ENCODE data around the gene TLR1.
A peak's percentile ranks its signal among the peaks of the same experiment; 100 is the strongest.

TLR1 gene

GRCh38 chr4:38804654-38805295 lies at the start of gene TLR1:
Gene TLR1, minus strand, starts transcription at chr4:38804791. Its CDS starts 5,960 bp downstream, at chr4:38798831.
- peak within 1 kb of the TSS; percentile 12 for H3K4me3 ChIP-seq (ENCODE audit: low read depth, low read length)
- TF ChIP-seq, protein P1, sequence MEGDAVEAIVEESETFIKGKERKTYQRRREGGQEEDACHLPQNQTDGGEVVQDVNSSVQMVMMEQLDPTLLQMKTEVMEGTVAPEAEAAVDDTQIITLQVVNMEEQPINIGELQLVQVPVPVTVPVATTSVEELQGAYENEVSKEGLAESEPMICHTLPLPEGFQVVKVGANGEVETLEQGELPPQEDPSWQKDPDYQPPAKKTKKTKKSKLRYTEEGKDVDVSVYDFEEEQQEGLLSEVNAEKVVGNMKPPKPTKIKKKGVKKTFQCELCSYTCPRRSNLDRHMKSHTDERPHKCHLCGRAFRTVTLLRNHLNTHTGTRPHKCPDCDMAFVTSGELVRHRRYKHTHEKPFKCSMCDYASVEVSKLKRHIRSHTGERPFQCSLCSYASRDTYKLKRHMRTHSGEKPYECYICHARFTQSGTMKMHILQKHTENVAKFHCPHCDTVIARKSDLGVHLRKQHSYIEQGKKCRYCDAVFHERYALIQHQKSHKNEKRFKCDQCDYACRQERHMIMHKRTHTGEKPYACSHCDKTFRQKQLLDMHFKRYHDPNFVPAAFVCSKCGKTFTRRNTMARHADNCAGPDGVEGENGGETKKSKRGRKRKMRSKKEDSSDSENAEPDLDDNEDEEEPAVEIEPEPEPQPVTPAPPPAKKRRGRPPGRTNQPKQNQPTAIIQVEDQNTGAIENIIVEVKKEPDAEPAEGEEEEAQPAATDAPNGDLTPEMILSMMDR (IDR thresholded peaks at IDR 0.05; ENCODE audit: borderline replicate concordance, insufficient read depth, low read depth, low read length) = peak; percentile 21; the same call in 1 of the 2 replicates

DNA sequence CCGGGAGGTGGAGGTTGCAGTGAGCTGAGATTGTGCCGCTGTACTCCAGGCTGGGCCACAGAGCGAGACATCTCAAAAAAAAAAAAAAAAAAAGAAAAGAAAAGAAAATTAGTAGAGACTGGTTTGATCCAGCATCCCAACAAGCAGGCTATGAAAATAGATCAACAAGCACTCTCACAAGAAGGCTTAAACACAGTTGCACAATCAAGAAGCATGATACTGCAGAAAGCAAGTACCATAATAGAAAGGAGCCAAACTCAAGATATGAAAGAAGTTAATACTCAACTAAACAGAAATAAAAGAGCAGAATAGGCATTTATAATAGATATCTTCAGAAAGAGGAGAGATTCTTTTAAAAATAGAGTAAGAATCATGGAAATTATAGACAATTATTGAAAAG lies 41.4 kb upstream of the TLR1 start:
- H3K4me3 ChIP-seq (ENCODE audit: low read depth, low read length) = no peak overlapping the region
- TF ChIP-seq, protein P1 (IDR thresholded peaks at IDR 0.05; ENCODE audit: borderline replicate concordance, insufficient read depth, low read depth, low read length) = no peak

- H3K4me3 ChIP-seq (ENCODE audit: low read depth, low read length) = no peak overlapping the region
- TF ChIP-seq, protein P1 (IDR thresholded peaks at IDR 0.05; ENCODE audit: borderline replicate concordance, insufficient read depth, low read depth, low read length) = no peak
Observed at GRCh38 chr4:38842994-38843393, 38.4 kb upstream of the TLR1 start.

DNA sequence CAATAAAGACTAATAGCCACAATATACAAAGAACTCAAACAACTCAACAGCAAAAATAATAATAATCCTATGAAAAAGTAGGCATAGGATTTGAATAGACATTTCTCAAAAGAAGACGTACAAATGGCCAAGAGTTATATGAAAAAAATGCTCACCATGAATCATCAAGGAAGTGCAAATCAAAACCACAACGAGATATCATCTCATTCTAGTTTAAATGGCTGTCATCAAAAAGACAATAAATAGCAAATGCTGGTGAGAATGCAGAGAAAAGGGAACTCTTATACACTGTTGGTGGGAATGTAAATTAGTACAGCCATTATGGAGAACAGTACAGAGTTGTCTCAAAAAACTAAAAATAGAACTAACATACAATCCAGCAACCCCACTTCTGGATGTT lies 33.3 kb upstream of the TLR1 start:
- H3K4me3 ChIP-seq (ENCODE audit: low read depth, low read length) = no peak overlapping the region
- TF ChIP-seq, protein P1 (IDR thresholded peaks at IDR 0.05; ENCODE audit: borderline replicate concordance, insufficient read depth, low read depth, low read length) = no peak

- H3K4me3 ChIP-seq (ENCODE audit: low read depth, low read length) = no peak overlapping the region
- TF ChIP-seq, protein P1 (IDR thresholded peaks at IDR 0.05; ENCODE audit: borderline replicate concordance, insufficient read depth, low read depth, low read length) = no peak
Observed at GRCh38 chr4:38837334-38837733, 32.7 kb upstream of the TLR1 start.

DNA sequence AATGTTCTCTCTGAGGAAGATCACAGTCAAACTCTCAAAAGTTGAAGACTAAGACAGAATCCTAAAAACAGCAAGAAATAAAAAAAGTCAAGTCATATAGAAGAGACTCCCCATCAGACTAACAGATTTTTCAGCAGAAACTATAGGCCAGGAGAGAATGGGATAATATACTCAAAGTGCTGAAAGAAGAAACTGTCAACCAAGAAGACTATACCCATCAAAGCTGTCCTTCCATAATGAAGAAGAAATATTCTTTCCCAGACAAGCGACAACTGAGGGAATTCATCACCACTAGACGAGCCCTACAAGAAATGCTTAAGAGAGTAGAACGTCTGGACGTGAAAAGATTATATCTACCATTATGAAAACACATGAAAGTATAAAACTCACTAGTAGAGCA lies 30.0 kb upstream of the TLR1 start:
- TF ChIP-seq, protein P1 (IDR thresholded peaks at IDR 0.05; ENCODE audit: borderline replicate concordance, insufficient read depth, low read depth, low read length) = no peak
- no peak overlapping the region for H3K4me3 ChIP-seq (ENCODE audit: low read depth, low read length)
